GM12878 (cell line): ENCODE measurements around the gene IL4. TPM values are rescaled to one million over a fixed set of nuclear protein-coding genes. Genes with fewer than 3 reads are reported as not detected.

ENCODE experiments used
- ATF3 ChIP-seq: IDR thresholded peaks from 2 replicates; pipeline ENCODE4 v1.6.1; 2011; ENCODE audit warnings: low read depth, mild to moderate bottlenecking, low read length, moderate library complexity, borderline replicate concordance; ENCODE audit errors: extremely low read depth
- ATF7 ChIP-seq: fragments of 450-650 bp; IDR thresholded peaks from 2 replicates; pipeline ENCODE4 v1.6.1; 2016; ENCODE audit warnings: low read depth, mild to moderate bottlenecking
- BCL11A ChIP-seq: IDR thresholded peaks from 2 replicates; pipeline ENCODE4 v1.6.1; 2011; ENCODE audit warnings: low read depth, low read length
- BMI1 ChIP-seq: fragments of 450-650 bp; IDR thresholded peaks from 2 replicates; pipeline ENCODE4 v1.6.1; 2016; ENCODE audit warnings: mild to moderate bottlenecking, moderate library complexity, borderline replicate concordance
- CTCF ChIP-seq, 3 experiments: IDR thresholded peaks in 2 of 3; conservative IDR thresholded peaks in 1 of 3; 2 replicates each; pipeline ENCODE4 v1.5.1; 2011; ENCODE audit warnings: low read depth in 3 of 3, low read length in 3 of 3, mild to moderate bottlenecking in 3 of 3, control low read depth in 2 of 3, moderate library complexity in 2 of 3, inconsistent platforms in 1 of 3, mixed read lengths in 1 of 3; ENCODE audit not compliant: control insufficient read depth in 2 of 3, insufficient read depth in 1 of 3; ENCODE audit errors: extremely low read depth in 1 of 3
- FOXM1 ChIP-seq: IDR thresholded peaks from 2 replicates; pipeline ENCODE4 v1.6.1; 2012; ENCODE audit warnings: low read depth, mild to moderate bottlenecking, inconsistent platforms, low read length, moderate library complexity
- HCFC1 ChIP-seq: fragments of 150-350 bp; IDR thresholded peaks from 2 replicates; pipeline ENCODE4 v1.6.1; 2014; ENCODE audit warnings: low read length
- KLF5 ChIP-seq: fragments of 450-650 bp; IDR thresholded peaks from 2 replicates; pipeline ENCODE4 v1.6.1; 2014; ENCODE audit warnings: mild to moderate bottlenecking; ENCODE audit not compliant: partially characterized antibody
- MEF2B ChIP-seq: fragments of 450-650 bp; IDR thresholded peaks from 2 replicates; pipeline ENCODE4 v1.6.1; 2018; ENCODE audit warnings: mild to moderate bottlenecking, moderate library complexity; ENCODE audit not compliant: partially characterized antibody, poor library complexity, severe bottlenecking
- NRF1 ChIP-seq: conservative IDR thresholded peaks from 2 replicates; pipeline ENCODE4 v1.6.1; 2011; ENCODE audit warnings: mild to moderate bottlenecking, low read depth, low read length, improper control_type of control experiment
- PAX5 ChIP-seq: IDR thresholded peaks from 2 replicates; pipeline ENCODE4 v1.6.1; 2011; ENCODE audit warnings: low read depth, low read length, borderline replicate concordance
- PML ChIP-seq: IDR thresholded peaks from 2 replicates; pipeline ENCODE4 v1.6.1; 2012; ENCODE audit warnings: low read length, inconsistent platforms
- POLR2A ChIP-seq: IDR thresholded peaks from 2 replicates; pipeline ENCODE4 v1.6.1; 2011; ENCODE audit warnings: low read depth, mild to moderate bottlenecking, low read length
- POLR2AphosphoS5 ChIP-seq: IDR thresholded peaks from 2 replicates; pipeline ENCODE4 v1.6.1; 2011; ENCODE audit warnings: mild to moderate bottlenecking, low read length, inconsistent platforms
- RB1 ChIP-seq: fragments of 450-650 bp; formaldehyde crosslinking; IDR thresholded peaks from 2 replicates; pipeline ENCODE4 v1.6.1; 2017; ENCODE audit warnings: mild to moderate bottlenecking, borderline replicate concordance
- RCOR1 ChIP-seq: conservative IDR thresholded peaks from 2 replicates; pipeline ENCODE4 v1.6.1; 2012; ENCODE audit warnings: low read depth, low read length, improper control_type of control experiment
- SMAD1 ChIP-seq: fragments of 450-650 bp; IDR thresholded peaks from 2 replicates; pipeline ENCODE4 v1.6.1; 2018; ENCODE audit warnings: mild to moderate bottlenecking, low read depth; ENCODE audit not compliant: partially characterized antibody
- SREBF2 ChIP-seq: IDR thresholded peaks from 2 replicates; pipeline ENCODE4 v1.6.1; 2012; ENCODE audit warnings: mild to moderate bottlenecking, low read length
- TCF7 ChIP-seq: IDR thresholded peaks from 2 replicates; pipeline ENCODE4 v1.6.1; 2014; ENCODE audit warnings: antibody characterized with exemption, borderline replicate concordance
- ZBTB33 ChIP-seq: fragments of 450-650 bp; IDR thresholded peaks from 2 replicates; pipeline ENCODE4 v1.6.1; 2017; ENCODE audit warnings: mild to moderate bottlenecking
- ZBTB4 ChIP-seq: fragments of 450-650 bp; formaldehyde crosslinking; IDR thresholded peaks from 2 replicates; pipeline ENCODE4 v1.4.0; 2022; ENCODE audit warnings: mild to moderate bottlenecking, moderate library complexity
- ZZZ3 ChIP-seq: IDR thresholded peaks from 2 replicates; pipeline ENCODE4 v1.6.1; 2011; ENCODE audit warnings: low read depth; ENCODE audit not compliant: control insufficient read depth, insufficient read length
- polyA plus RNA-seq, 11 experiments: library from polyadenylated mRNA; depleted of rRNA in 4 of 11; unstranded in 6 of 11; stranded (reverse) in 5 of 11; fragments of >200 nt; fragmentation: Nextera tagmentation in 4 of 11; fragmentation: Illumina TruSeq in 1 of 11; extraction: Ambion mirVana in 4 of 11; extraction: Trizol in 1 of 11; gene quantifications; 1 replicate in 1 of 11; 2 replicates in 10 of 11; pipeline versions ENCODE4 v1.2.1 to v1.2.3, GENCODE V29; 2011 to 2016; ENCODE audit warnings: inconsistent platforms in 2 of 11, missing spikeins in 2 of 11, low read depth in 1 of 11
- total RNA-seq, 4 experiments: library from RNA; depleted of rRNA in 3 of 4; stranded (reverse); fragments of >200 nt in 3 of 4; fragmentation: Illumina TruSeq in 1 of 4; extraction: Trizol in 1 of 4; gene quantifications; 2 replicates each; pipeline versions ENCODE4 v1.2.1 to v1.2.3, GENCODE V29; 2013 to 2021
- TF ChIP-seq, protein P1 (sequence below): IDR thresholded peaks from 2 replicates; pipeline ENCODE4 v1.6.1; 2012; ENCODE audit warnings: low read length, inconsistent platforms

Gene IL4
- total and polyA plus RNA-seq, 10 of the 15 experiments (the other 5 are each of a cell fraction or from before 2014, with no cell fraction given) = 0.20 to 0.80 (median 0.50) TPM; not detected in 7

GRCh38 chr5:132662004-132662401 lies 11.8 kb upstream of the IL4 start (continued):
- TF ChIP-seq POLR2A (0 out of 2 replicates have a peak, but pooled peaks have one; percentile 0), HCFC1 (no peak), BMI1 (no peak), TCF7 (no peak), ATF7 (no peak), ZBTB33 (0 out of 2 replicates have a peak, but pooled peaks have one; percentile 58), BCL11A (no peak), NRF1 (no peak), SMAD1 (no peak), ZBTB4 (CRISPR knock-in tag) (no peak), RB1 (no peak), KLF5 (no peak), FOXM1 (no peak), RCOR1 (no peak), POLR2AphosphoS5 (no peak), SREBF2 (no peak), PAX5 (no peak; the same call in 1 of the 2 replicates), PML (no peak), ATF3 (no peak), ZZZ3 (no peak), MEF2B (peak; percentile 92), CTCF (IDR thresholded peaks at IDR 0.05 in 2 of 3, conservative IDR thresholded peaks at IDR 0.05 in 1 of 3; ENCODE audit: control insufficient read depth in 2 of 3, extremely low read depth in 1 of 3, insufficient read depth in 1 of 3, low read depth in 3 of 3, low read length in 3 of 3) (no peak)
- TF ChIP-seq, protein P1, sequence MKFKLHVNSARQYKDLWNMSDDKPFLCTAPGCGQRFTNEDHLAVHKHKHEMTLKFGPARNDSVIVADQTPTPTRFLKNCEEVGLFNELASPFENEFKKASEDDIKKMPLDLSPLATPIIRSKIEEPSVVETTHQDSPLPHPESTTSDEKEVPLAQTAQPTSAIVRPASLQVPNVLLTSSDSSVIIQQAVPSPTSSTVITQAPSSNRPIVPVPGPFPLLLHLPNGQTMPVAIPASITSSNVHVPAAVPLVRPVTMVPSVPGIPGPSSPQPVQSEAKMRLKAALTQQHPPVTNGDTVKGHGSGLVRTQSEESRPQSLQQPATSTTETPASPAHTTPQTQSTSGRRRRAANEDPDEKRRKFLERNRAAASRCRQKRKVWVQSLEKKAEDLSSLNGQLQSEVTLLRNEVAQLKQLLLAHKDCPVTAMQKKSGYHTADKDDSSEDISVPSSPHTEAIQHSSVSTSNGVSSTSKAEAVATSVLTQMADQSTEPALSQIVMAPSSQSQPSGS = no peak
